Right renal pelvis (tissue), 4 donors: ENCODE data around the gene RHEB. TPM values are rescaled to one million over a fixed set of nuclear protein-coding genes. Genes with fewer than 3 reads are reported as not detected.

Experiments
- DNase-seq, 4 donors: peaks; one replicate each; pipeline ENCODE4 v3.0.0-alpha.2; 2013; ENCODE audit warnings: low read depth in 4 of 4, low spot score in 3 of 4, missing footprints in 1 of 4
- polyA plus RNA-seq, 4 donors: library from polyadenylated mRNA; unstranded; fragments of 120-200 nt; gene quantifications; one replicate each; pipeline ENCODE4 v1.2.1, GENCODE V29; 2013; ENCODE audit not compliant: insufficient read length in 4 of 4

RHEB gene
- polyA plus RNA-seq: 100 to 1,000 TPM; 147 to 166 (median 155) TPM

GRCh38 chr7:151519765-151520418, at the start of gene RHEB:
TSS of gene RHEB (minus strand) at chr7:151519895. CDS start at chr7:151519511, 384 bp downstream.
- peak; percentile 99 for DNase-seq

DNA sequence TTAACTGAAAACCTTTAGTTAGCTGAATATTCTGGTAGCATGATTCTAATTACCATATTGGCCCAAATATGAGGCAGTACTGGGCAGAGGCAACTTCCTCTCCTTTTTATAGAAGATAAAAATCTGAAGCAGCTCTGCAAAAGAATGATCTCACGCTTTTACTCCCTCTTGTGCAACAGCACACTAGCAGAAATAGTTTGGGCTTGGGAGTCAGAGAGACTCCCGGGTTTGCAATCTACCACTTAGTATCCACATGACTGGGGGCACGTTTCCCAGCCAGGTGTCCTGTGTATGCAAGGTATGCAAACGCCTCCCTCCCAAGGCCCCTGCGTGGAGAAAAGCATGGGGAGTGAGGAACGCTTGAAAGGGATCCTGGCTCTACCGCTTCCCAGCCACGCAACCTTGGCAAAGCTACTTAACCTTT, 47.2 kb upstream of the RHEB start:
- no peak for DNase-seq

DNA sequence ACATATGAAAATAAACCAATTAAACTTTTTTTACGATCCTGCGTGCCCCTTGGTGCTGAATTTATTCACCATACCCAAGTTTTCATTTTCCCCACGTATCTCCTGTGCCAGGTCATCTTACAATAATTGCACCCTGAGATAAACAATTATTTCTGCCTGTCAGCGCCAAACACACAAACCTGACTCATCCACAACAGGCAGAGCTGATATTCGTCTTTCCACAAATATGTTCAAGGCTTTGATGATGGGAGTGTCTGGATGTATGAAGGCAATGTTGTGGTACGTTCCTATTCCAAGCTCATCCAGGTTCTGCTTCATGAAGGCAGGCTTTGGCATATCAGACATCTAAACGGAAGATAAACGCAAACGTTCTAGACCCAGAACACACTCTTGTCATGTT, 45.8 kb upstream of the RHEB start:
- DNase-seq: no peak

GRCh38 chr7:151560243-151560642, 40.5 kb upstream of the RHEB start:
- no peak for DNase-seq

DNA sequence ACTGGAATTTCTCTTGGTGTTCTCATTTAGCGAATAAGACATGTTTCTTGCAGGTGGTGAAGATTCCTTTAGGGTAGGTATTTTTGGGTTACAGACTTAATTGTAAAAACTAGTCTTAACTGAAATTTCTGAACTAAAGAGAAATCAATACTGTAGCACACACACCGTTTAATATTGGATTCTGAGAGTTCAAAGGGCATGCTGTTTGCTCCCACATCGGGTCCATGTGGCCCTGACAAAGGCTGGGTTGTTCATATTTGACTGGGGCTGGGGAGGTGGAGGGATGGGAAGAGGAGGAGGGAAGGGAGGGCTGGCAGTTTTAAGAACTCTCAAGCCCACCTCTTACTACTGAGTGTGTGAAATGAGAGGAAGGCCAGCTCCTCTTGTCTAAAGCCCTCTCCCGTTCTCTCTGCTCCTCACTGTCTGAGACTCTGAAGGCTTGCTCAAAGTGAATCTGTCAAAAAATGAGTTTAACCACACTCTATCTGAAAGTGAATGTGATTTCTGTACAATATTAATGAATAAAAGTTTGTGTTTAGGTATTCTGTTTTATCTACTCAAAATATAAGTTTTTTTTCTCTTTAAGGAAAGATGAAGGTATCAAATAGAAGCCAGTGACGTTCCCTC, 40.0 kb upstream of the RHEB start:
- DNase-seq: no peak

DNA sequence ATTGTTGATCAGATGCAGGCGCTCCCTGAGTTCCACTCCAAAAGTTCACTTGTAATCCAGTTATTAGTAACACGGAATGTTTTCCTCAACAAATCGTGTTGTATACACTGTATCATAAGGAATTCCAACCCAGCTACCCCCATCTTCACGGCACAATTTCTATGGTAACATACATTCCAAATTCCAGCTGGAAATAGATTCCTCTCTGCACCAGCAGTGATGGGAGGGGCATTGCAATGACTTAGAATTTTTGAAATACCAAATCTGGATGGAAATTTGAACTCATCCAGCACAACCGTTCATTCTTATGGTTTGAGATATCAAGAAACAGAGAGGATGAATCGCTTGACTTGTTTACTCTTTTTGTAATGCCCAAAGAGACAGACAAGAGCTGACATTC, 38.9 kb upstream of the RHEB start:
- DNase-seq: no peak

DNA sequence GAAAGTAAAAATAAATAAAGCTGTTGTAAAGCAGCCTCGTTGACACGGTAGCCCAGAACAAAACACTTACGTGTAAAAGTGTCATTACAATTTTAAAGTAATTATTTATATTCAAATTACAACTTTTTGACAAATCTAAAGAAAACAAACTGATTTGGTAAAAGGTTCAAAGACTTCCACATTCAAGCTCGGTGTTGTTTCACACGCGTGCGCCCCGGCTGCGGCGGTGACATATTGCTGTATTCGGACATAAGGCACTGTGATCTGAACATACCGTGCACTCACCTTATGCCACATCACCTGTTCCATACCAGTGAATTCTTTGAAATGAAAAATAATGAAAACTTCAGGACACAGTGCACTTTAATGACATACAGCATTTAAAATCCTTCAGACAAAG, 36.9 kb upstream of the RHEB start:
- DNase-seq: no peak

DNA sequence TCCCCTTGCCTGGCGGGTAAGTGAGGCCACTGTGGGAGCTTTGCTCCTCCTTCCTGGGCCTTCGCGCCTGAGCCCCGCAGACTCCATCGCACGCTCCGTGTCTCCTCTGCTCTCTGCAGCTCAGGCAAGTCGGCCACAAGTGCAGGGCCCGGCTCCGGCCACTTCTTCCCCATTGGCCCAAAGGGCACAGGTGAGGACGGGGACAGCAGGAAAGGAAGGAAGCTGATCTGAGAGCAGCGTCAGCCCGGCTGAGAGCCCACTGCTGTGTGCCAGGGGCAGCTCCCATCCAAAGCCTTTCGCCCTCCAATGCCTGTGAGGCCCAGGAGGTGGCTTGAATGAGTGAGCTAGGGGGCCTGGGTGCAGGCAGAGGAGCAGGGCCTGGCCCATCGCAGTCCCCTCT, 33.7 kb upstream of the RHEB start:
- no peak for DNase-seq

DNA sequence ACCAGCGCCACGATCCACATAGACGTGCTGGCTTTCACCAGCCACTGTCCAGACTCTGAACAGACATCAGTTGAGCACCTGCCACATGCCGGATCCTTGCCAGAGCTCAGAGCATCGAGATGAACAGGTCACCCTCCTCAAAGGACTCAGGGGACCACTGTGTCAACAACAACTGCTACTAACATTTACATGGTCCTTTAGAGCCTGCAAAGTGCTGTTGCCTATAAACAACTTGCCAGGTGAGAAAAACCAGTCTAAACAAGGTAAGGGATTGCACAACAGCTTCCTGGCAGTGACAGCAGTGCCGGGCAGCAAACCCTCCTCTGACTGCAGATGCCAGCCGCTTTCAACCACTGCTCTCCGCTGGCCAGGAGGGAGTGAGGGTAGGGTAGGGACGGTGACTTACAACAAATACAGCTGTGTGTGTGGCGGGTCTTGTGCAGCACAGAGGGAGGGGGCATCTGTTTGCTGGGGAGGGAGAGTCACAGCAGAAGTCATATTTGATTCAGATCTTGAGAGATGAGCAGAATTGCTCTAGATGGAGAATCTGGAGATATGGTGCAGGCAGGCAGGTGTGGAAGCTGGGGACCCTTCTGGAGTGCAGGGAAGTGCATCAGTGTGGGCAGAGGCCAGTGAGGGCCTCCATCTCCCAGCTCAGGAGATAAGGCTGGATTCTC, 32.8 kb upstream of the RHEB start:
- no peak for DNase-seq

- DNase-seq: no peak
These were observed 32.1 kb upstream of the RHEB start for GRCh38 chr7:151551820-151552219.

DNA sequence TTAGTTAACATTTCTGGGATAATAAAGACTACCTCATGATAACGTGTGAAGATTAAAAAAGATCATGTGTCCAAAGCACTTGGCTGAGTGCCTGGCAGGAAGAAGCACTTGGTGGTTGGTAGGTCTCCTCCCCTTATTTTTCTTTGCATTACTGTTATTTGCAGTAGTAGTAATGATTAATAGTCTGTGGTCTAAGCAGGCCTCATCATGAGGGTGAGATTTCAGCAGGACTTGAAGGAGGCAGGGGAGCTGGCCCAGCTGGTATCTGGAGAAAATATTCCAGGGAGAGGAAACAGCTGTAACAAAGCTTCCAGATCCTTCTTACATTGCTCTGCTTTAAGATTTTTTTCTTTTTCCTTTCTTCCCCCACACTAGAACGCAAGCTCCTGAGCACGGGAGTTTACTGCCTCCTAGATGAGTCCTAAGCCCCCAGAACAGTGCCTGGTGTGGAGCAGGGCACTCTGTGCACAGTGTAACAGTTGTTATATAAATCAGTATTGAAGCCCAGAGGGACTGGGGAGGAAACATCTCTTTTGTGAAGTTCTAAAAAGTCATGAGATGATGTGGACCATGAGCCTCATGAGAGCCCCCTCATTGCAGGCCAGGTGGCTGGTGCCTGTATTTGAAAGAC, 31.1 kb upstream of the RHEB start:
- DNase-seq: no peak

DNA sequence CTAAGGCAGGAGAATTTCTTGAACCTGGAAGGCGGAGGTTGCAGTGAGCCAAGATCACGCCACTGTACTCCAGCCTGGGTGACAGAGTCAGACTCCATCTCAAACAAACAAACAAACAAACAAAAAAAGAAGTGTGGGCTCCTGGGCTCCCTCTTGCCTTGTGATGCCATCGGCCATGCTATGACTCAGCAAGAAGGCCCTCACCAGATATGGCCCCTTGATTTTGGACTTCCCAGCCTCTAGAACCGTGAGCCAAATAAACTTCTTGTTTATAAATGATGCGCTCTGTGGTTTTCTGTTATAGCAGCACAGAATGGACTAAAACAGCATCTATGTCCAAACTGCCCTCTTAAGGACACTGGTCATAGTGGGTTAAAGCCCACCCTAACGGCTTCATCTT, 29.9 kb upstream of the RHEB start:
- DNase-seq: no peak

GRCh38 chr7:151549083-151549482, 29.4 kb upstream of the RHEB start:
- no peak for DNase-seq

GRCh38 chr7:151544183-151544582, 24.5 kb upstream of the RHEB start:
- DNase-seq: no peak

DNA sequence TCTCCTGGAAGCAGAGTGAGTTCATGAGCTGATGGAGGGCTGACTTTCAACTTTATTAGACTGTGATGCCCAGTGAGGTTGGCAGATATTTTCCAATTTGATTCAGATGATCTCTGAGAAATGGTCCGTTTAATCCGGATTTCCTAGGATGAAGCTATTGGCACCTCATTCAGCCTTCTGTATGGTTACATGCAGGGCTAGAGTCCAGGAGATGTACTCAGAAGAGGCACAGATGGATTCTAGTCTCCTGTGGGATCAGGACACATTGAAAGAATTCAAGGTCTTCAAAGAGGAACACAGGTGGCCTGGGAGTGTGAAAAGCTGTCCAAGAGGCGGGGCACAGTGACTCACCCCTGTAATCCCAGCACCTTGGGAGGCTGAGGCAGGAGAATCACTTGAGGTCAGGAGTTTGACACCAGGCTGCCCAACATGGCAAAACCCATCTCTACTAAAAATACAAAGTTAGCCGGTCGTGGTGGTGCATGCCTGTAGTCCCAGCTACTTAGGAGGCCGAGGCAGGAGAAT, 23.0 kb upstream of the RHEB start:
- no peak for DNase-seq

GRCh38 chr7:151541709-151542499, 22.2 kb upstream of the RHEB start:
- DNase-seq: no peak

GRCh38 chr7:151540146-151540545, 20.5 kb upstream of the RHEB start:
- DNase-seq: no peak

DNA sequence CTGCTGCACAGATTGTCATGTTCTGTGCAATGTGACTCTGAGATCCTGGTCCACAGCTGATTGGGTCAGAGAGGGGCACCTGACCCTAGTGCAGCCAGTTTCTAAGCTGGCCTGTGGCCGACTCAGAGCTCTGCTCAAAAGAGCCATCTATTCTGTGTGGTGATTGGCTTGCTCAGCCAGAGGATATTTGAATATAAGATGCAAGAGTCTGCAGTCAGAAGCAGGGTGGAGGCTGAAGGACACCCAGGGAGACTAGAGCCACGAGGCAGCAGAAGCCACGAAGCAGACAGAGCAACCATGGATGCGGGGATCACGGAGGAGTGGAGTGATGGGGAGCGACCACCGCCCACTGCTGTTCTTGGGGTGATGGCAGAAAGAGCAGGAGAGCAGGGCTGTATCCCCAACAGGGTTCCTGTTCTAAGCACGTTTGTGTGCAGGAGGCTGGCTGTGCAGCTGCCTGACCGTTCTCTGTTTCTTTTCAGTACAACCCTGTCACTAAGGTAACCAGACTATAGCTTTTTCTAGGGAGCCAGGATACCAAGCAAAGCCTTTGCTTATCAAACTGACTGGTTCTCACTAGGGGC, 19.5 kb upstream of the RHEB start:
- DNase-seq: no peak

GRCh38 chr7:151537818-151538561, 18.3 kb upstream of the RHEB start:
- DNase-seq: peak in 1 of 4 donors; percentile 35
